NOMO-1 (cell line): Measurements from ENCODE around the gene LRRC28.
A peak's percentile ranks its signal among the peaks of the same experiment; 100 is the strongest.

Experiments
- DNase-seq, 2 experiments: peaks; one replicate each; lab custom pipeline; 2025; ENCODE audit not compliant: unreplicated experiment in 2 of 2; lab: John Stamatoyannopoulos, UW

The LRRC28 gene

DNA sequence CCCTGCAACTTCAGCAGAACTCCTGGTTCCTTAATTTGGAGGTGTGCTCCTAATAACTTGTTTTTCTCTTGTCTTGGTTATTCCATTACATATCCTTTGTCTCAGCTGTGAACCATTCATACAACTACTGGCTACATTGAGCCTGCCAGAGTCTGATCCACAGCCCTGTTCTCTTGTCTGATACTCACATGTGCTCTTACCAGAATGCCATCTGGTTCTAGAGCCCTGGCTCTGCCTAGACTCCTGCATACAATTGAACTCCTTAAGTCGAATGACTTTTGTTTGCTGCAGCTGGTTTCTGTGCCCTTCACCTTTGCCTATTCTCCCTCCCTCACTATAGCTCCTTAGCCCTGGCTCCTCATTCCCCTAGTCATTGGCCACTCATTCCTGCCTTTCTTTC, 85.5 kb downstream of the LRRC28 start:
- no peak for DNase-seq

DNA sequence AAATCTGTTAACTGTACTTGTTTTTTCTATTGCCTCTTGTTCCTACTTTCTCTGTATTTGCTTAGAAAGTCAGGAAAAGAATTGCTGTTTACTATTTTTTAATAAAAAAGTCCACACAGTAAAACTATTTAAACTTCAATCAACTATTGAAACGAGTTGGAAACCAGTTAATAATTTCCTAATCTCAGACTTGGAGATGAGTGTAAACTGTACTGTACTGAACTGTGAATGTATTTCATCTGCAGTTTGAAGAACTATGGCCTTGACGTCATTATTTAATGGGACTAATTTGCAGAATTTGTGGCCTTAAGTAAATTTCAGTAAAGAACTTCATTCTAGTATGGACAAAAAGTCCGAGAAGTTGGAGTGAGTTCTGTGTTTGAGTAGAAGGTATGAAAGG, 89.1 kb downstream of the LRRC28 start:
- no peak for DNase-seq

DNA sequence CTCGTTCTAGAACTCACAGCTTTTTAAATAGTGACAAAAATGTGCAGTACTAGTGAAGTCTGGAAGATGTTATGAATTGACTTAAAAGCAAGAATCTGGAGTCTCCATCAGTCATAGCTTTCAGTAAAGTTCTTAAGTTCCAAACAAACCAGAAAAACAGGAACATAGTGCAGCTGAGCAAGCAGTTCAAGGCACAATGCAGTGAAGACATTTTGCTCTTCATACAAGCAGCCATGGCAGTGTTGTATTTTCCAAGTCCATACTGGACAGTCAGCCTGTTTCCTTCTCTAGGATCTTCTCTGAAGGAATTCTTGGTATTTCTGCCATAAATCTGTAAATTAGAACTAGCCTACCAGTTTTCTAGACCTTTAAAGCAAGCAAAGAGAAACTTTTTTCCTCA, 90.5 kb downstream of the LRRC28 start:
- DNase-seq, result no peak

DNA sequence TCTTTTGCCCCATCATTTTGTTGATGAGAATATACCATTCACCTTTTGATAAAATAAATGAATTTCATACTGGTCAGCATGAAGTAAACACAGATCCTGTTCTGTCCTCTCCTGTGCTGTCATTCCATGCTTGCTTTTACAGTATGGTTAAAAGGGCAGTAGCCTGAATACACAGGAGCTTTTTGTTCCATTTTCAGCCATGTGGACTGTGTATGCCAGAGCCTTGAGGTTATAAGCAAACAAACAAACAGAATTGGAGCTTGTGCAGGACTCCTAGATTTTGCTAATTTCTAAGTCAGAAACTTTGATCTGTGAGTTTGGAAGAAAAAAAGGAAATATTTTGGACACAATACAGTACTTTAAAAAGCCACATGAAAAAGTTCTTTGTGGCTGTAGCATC, 91.9 kb downstream of the LRRC28 start:
- no peak for DNase-seq

DNA sequence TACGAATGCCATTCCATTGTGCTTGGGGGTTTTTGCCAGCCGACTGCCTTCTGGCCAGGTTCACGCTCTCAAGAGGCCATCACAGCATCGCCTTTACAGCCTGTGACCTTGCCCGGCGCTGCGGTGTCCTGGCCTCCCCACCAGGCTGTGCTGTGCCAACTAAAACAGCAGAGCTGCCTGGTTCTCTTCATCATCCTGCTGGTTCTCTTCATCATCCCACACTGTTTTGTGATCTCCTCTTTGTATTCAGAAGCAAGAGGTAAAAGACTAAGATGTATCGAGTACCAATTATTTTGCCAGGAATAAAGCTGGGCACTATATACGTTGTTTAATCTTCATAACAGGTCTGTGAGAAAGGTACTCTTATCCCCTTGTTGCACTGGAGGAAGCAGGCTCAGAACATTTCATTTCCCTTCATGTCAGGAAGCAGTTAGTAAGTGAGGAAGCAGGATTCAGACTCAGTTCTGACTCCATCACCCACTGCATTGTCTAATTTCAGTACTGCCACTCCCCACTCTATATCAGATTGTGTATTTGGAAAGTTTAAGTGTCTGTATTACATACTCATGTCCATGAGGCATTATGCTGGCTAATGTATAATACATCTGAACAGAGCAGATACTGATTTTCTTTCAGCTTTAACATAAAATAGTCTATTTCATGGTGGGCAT, 92.7 kb downstream of the LRRC28 start:
- DNase-seq, result no peak

DNA sequence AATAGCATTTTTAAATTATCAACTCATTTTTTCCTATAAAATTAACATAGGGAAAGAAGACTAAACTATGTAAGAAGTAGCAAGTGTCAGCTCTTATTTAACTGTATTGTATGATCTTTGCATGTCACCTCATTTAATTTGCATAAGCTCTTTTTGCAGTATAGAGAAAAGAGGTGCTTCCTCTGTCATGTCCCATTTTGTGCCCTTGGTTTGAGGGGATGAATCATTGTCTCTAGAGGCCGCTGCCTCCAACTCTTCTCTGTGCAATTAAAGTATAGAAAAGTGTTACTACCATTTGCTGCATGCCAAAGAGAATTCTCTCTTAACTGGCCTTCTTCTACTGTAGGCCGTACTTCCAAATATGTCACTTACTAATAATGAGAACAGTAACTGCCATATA, 93.4 kb downstream of the LRRC28 start:
- no peak for DNase-seq

DNA sequence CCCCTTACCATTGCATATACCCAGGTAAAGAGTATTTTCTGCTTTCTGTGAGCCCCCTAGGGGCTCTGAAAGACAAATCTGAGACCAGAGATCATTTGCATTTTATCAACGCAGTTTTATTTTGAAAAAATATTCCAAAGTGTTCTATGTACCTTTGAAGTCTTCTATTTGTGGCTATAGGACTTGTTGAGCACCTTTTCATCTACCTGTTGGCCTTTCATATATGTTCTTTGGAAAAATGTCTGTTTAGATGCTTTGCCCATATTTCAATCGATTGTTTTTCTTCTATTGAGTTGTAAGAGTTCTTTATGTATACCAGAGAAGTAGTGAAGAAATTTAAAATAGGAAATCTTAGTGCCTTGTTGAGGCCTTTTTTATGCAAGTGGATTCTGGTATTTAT, 94.0 kb downstream of the LRRC28 start:
- DNase-seq, result no peak

DNA sequence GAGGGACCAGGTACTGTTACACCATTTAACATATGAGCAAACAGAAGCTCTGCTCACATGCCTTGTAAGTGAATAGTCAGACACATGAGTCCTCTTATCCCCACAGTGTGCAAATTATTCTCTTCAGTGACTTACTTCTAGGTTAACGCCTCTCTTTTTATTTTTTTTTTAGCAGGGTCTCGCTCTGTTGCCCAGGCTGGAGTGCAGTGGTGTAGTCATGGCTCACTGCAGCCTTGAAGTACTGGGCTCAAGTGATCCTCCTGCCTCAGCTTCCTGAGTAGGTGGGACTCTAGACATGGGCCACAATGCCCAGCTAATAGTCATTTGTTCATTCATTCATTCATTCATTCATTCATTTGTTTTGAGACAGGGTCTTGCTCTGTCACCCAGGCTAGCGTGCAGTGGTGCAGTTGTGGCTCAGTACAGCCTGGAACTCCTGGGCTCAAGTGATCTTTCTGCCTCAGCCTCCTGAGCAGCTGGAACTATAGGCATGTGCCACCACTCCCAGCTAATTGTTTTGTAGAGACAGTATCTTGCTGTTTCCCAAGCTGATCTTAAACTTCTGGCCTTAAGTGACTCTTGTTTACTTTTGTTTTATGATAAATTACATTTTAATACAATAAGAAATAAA, 94.7 kb downstream of the LRRC28 start:
- no peak for DNase-seq

DNA sequence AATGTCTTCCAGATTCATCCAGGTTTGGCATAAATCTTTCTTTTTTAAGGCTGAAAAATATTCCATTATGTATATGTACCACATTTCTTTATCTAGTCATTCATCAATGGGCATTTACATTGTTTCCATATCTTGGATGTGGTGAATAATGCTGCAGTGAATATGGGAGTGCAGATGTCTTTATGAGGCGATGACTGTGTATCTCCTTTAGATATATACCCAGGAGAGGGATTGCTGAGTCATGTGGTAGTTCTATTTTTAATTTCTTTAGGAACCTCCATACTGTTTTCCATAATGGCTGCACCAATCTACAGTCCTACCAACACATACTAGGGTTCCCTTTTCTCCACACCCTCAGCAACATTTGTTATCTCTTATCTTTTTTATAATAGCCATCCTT, 96.3 kb downstream of the LRRC28 start:
- no peak for DNase-seq

DNA sequence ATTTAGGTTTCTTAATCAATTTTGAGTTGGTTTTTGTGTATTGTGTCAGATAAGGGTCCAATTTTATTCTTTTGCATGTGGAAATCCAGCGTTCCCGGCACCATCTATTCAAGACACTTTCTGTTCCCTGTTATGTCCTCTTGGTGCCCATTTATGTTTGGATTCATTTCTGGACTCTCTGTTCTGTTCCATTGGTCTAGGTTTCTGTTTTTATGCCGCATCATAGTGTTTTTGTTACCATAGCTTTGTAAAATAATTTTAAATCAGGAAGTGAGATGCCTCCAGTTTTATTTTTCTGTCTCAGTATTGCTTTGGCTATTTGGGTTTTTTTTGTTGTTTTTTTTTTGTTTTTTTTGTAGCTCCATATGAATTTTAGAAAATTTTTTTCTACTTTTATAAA, 97.1 kb downstream of the LRRC28 start:
- no peak for DNase-seq

DNA sequence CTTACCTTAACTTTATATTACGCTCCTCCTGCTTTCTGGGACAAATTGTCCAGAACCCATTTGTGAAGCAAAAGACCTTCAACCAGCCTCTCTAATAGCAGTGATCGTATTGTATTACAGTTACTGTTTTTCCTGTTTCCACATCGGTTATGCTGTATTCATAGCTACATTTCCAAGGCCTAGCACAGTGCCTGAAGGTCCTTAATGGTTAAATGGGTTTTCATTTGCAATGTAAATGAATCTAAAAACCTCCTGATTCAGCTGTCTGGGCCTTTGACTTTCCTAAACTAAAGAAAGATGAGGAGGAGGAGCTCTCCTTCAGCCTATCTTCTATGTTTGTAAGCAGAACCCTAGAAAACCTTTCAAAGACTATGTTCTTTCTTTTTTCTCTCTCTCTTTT, 99.1 kb downstream of the LRRC28 start:
- no peak for DNase-seq

DNA sequence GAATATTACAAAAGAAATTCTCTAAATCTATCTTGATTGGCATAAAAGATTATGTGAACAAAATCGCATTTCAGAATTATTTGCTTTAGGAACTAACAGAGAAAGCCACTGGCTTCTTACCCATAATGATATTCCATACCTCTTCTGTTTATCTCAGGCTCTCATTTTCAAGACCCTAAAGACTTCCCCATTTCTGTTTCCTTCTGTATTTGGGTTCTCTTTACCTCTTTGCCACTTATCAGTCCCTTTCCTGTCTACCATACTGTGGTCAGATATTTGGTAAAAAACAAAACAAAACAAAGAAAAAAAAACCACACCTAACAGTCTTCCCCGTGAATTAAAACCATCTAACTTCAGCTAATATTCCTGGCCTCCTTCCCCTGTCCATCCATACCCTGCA, 108.5 kb downstream of the LRRC28 start:
- peak in 1 of 2 experiments; percentile 9 for DNase-seq

DNA sequence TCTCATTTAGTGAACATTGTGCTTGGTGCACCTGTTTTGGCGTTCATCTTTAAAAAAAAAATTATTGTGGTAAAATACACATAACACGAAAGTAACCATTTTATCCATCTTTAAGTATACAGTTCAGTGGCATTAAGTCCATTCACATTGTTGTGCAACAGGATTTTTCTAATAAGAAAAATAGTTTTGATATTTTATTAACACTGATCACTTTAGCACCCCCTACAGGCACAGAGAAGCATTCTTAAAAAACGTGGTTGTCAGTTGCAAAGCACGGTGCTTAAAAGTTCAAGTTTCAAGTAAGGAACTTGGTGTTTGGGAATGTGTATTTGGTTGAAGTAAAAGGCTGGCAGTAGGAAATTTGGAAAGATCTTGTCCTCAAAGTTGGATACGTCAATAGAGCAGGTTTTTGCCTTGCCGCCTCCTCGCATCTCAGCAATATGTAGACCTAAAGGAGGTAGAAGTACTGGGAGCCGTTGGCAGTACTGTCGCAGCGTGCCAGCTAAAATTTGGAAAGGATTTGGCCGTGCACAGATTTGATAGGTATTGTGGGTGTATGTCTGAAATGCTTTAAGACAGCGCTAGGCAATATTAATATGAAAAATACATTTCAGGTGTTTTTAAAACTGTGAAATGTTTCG, 110.4 kb downstream of the LRRC28 start:
- no peak for DNase-seq

DNA sequence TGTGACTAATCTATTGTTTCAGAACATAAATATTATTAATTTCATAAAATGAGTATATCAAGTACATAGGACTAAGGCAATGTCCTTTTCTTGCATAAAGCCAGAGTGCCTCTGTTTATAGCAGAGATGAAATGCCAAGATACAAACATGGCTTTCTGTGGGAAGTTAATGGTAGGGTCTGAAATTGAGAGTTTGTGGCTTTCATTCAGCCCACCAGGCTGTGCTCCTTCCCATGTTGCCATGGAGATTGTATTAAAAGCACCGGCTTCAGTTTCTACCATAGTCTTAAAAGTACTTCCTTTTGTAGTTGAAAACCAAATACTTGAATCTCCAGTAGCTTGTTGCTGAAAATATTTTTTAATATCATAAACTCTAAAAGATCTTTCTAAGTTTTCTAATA, 114.0 kb downstream of the LRRC28 start:
- DNase-seq, result no peak

DNA sequence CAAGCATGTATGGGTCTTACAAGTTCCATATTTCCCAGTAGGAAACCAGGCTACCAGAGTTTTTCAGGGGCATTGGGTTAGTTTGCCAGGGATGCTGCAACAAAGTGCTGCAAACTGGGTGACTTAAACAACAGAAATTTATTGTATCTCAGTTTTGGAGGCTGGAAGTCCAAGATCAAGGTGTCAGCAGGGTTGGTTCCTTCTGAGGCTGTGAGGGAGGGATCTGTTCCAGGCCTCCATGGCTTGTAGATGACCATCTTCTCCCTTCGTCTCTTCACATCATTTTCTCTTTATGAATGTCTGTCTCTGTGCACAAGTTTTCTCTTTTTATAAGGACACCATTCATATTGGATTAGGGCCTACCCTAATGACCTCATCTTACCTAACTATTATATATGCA, 114.7 kb downstream of the LRRC28 start:
- no peak for DNase-seq

DNA sequence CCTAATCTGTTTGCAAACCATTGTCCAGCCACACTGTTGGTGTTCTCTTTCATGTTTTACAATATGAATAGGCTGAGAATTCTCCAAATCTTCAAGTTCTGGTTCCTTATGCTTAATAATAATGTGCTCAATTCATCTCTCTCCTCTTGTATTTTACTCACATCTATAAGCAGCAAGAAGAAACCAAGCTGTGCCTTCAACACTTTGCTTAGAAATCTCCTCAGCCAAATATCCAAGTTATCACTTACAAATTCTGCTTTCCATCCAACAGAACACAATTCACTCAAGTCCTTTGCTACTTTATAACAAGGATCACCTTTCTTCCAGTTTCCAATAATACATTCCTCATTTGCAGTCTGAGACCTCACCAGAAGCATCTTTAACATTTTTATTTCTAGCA, 117.5 kb downstream of the LRRC28 start:
- DNase-seq, result no peak

DNA sequence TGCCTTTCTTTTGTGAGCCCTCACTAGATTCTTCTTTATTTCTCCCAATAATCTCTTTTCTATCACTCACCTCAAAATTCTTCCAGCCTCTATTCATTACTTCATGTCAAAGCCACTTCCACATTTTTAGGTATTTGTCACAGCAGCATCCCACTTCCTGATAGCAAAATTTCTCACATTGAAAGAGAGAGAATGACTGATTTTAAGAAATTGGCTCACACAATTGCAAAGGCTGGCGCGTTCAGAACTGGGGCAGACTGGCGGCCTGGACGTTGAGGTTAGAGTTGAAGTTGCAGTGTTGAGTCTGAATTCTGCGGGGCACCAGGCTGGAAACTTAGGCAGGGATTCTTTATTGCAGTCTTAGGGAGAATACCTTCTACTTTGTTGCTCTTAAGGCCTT, 117.9 kb downstream of the LRRC28 start:
- DNase-seq, result peak in 1 of 2 experiments; percentile 10

DNA sequence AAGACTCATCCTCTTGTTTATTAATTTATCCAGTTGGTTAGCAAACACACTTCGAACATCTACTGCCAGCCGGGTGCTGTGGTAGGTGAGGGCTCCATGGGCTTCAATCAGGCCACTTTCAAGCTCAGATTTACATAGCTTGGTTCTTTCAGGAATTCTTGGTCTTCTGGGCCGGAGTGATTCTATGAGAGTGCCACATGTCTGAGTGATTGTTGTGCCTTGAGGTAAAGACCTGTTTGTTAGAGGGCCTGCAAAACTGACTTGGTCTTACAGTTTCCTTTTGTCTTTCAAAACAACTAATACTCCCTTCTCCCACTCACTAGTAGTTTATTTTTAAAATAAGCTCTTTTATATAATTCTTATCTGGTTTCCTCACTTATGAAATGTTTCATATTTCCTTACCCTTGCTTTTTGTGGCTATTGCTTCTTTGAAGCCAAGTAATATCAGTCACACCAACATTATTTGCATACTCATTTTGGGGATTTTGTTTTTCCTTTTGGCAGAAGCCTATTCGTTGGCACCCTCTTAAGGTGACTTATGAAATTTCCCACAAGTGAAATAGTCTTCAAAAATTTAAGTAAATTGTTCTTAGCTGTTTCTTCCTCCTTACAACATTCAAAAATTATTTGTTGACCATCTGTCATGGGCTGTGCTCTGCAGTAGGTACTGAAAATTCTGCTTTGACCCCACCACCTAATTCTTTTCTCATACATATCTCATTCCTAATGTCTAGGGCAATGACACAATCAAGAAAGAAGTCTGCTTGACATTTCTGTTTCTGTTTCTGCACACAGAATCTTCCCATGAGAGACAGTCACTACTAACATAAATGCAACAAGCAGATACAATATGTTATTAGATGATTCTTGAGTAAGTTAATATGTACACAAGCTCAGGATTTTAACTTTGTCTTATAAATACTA, 120.2 kb downstream of the LRRC28 start:
- no peak for DNase-seq

DNA sequence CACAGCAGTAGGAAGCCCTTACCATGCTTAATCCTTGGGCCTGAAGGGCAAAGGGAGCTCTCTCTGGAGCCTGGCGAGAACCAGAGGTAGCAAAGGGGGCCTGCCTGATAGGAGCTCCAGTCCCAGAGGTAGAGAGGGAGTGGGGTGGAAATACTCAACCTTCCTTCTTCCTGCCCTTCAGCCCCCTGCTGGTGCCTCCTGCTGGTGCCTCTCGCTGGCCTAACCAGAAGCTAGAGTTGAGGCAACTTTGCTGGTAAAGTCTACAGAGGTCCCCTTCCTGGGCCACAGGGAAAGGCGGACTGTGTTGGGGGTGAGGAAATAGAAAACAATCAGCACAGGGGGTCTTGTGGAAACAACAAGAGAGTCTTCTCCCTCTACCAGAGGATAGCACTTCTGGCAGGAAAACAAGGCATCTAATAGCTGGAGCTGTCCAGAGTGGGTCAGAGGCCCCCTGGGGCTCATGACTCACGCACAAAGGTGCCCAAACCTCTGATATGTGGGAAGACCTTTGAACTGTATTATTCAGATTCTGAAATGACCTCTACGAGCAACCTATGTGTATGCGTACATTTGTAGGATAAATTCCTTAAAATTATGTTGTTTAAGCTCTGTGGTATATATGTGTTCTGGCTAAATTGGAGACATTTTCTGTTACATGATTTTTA, 133.9 kb downstream of the LRRC28 start:
- no peak for DNase-seq

DNA sequence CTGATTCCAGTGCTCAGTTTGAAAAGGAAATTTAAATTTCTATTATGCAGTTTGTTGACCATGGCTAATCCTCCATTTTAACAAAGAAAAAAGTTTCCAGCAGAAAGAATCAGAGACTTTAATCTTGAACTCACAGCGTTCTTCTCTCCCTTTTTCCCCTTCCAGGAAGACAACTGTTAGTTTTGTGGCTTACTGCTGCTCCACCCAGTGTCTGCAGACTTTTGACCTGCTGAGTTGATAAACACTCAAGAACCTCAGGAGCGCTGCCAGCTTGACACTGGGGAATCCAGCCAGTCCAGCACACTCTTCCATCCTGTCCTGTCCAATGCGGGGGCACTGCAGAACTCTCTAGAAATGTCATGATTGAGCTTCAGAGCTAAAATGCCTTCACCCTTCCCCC, 134.6 kb downstream of the LRRC28 start:
- no peak for DNase-seq

DNA sequence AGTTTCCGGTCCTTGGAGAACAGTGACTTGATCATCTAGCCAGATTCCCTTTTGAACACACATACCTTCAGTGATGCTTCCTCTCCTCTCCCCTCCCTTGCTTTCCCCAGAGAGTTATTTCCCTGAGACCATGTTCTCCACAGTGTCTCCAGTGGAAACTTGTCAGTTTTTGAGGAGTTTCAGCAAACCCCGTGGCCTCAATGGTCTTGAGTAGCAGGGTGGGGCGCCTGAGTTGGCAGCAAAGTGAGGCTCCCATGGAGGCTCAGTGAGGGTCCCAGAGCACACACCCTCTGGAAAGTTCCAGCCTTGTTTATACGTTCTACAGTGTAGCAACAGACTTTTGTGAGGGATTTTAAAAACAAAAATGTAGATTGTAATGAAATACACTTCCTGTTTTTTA, 135.1 kb downstream of the LRRC28 start:
- DNase-seq, result no peak
